A673 (cell line): Measurements from ENCODE around the gene UAP1L1. TPM values are rescaled to one million over a fixed set of nuclear protein-coding genes. Genes with fewer than 3 reads are reported as not detected.
A peak's percentile ranks its signal among the peaks of the same experiment; 100 is the strongest.

ENCODE experiments used
- BruUV-seq: library from RNA; stranded (reverse); fragments of 400-500 nt; replicated peaks from 2 replicates; lab custom pipeline; 2021; lab: Mats Ljungman, UMichigan
- CTCF ChIA-PET: fragments of 300-600 bp; sonication (Branson Sonifier 250); formaldehyde crosslinking; loops from one replicate; lab custom pipeline; 2022; ENCODE audit warnings: antibody characterized with exemption; lab: Charles Lee
- POLR2A ChIA-PET: fragments of 300-600 bp; sonication (Branson Sonifier 250); formaldehyde crosslinking; loops from one replicate; lab custom pipeline; 2022; ENCODE audit warnings: antibody characterized with exemption; ENCODE audit not compliant: low non-redundant PET; lab: Charles Lee
- DNase-seq: peaks from one replicate; pipeline ENCODE4 v3.0.0-alpha.2; 2015; ENCODE audit warnings: low spot score
- H3K27ac ChIP-seq: fragments of 200-600 bp; sonication (generic); 2 replicates; pipeline ENCODE4 v1.5.1; 2016; ENCODE audit warnings: mixed run types, low read depth, mild to moderate bottlenecking, mixed read lengths, antibody characterized with exemption, low read length; ENCODE audit not compliant: poor library complexity, severe bottlenecking
- H3K27me3 ChIP-seq: fragments of 200-600 bp; sonication (generic); replicated peaks from 2 replicates; pipeline ENCODE4 v1.6.1; 2017; ENCODE audit warnings: mixed run types, low read depth, mild to moderate bottlenecking, mixed read lengths, antibody characterized with exemption, low read length; ENCODE audit not compliant: insufficient read depth, poor library complexity
- H3K36me3 ChIP-seq: fragments of 200-600 bp; sonication (generic); 2 replicates; pipeline ENCODE4 v1.6.1; 2016; ENCODE audit warnings: mixed run types, mild to moderate bottlenecking, mixed read lengths, antibody characterized with exemption, low read length; ENCODE audit not compliant: insufficient read depth, poor library complexity, severe bottlenecking
- H3K4me1 ChIP-seq: fragments of 200-600 bp; sonication (generic); 2 replicates; pipeline ENCODE4 v1.6.1; 2017; ENCODE audit warnings: mixed run types, mild to moderate bottlenecking, mixed read lengths, antibody characterized with exemption, low read length; ENCODE audit not compliant: insufficient read depth, poor library complexity, severe bottlenecking
- H3K4me3 ChIP-seq: fragments of 200-600 bp; sonication (generic); 2 replicates; pipeline ENCODE4 v1.5.1; 2016; ENCODE audit warnings: low read depth, mixed run types, mild to moderate bottlenecking, mixed read lengths, low read length; ENCODE audit not compliant: poor library complexity, severe bottlenecking
- H3K9me3 ChIP-seq: fragments of 200-600 bp; sonication (generic); 2 replicates; pipeline ENCODE4 v1.6.1; 2016; ENCODE audit warnings: mixed run types, low read depth, mild to moderate bottlenecking, mixed read lengths, antibody characterized with exemption, low read length; ENCODE audit not compliant: poor library complexity, severe bottlenecking
- EZH2 ChIP-seq: fragments of 200-600 bp; sonication (generic); IDR thresholded peaks from 2 replicates; pipeline ENCODE4 v1.6.1; 2017; ENCODE audit warnings: borderline replicate concordance, low read depth, mild to moderate bottlenecking, mixed read lengths, antibody characterized with exemption, low read length; ENCODE audit not compliant: poor library complexity, severe bottlenecking
- intact Hi-C: fragments of 100-400 bp; cut with micrococcal nuclease; formaldehyde crosslinking; loops from one replicate; pipeline ENCODE4 v1.10.0; 2022; ENCODE audit not compliant: unreplicated experiment
- total RNA-seq: library from RNA; stranded (reverse); gene quantifications from 2 replicates; pipeline ENCODE4 v1.2.3, GENCODE V29; 2021
- TF ChIP-seq, protein P1 (sequence below): fragments of 300-800, 200-600 bp; sonication (generic); conservative IDR thresholded peaks from 2 replicates; pipeline ENCODE4 v1.5.1; 2017; ENCODE audit warnings: low read depth, mild to moderate bottlenecking, antibody characterized with exemption, low read length, moderate library complexity, mixed read lengths

UAP1L1 gene
- total RNA-seq, 1 experiment from 2014 or later = 11.2 TPM

DNA sequence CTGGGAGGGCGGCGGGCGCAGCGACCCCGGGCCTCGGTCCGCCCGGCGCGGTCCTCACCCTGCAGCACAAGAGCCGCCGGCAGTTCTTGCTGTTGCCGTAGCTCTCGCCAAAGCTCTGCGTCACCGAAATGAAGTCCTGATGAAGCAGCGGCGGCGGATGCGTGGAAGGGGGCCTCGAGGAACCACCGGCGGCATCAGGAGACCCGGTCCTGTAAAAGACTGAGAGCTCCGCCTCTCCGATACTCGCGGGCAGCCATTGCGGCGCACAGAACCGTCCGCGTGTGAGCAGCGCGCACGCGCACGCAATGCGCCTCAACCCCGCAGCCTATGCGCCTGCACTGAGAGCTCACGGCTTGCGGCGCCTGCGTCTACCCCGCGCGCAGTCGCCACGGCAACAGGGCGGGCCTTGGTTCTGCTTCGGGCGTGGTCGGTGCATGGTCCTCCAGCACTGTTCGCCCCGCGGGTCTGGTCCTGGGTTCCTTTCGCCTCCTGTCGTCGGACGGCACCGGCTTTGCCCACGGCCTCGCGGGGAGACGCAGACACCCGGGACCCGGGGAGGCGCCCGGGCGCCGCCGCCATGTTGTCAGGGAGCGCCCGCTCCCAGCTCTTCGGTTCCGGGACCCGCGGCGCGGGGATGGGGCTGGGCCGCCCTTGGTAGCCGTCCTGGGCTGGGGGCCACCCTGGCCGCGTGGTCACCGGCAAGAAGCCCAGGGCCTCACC, 52.3 kb downstream of the UAP1L1 start:
- POLR2A ChIA-PET = interaction anchor here (0.5 to 1.2 kb wide), 3 partner anchors 43 to 988 kb away, joined by 3 to 7 read pairs (median 5); partner anchors contain the start of genes MAN1B1 and TUBB4B
- peaks cover 9% of the 10 kb centered on the region for H3K9me3 ChIP-seq

DNA sequence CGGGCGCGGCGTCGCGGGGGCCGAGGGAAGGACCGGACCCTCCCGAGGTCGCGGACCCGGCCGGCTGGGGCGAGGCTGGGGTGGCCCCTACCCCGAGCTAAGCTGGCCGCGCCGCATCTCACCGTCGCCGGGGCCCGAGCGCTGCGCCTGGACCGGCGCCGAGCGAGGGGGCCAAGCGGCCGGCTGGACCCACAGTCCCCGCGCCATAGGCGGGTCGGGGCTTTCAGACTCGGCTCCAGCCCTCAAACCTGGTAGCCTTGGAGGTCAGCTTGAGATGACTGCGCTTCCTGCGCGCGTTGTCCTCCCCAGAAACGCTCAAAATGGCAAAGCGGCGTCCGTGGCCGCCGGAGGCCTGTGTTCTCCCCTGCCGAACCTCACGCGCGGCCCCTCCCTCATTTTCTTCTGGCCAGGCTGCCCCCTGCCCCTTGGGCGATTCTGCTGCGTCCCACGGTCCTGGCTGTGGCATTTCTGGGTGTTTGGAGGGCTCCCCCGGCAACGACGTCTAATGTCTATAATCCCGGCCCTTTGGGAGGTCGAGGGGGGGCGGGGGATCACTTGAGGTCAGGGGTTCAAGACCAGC, 52.9 kb downstream of the UAP1L1 start:
- Histone ChIP-seq H3K36me3 (no peaks in the 10 kb centered on the region), H3K4me3 (peak overlapping the region; percentile 79), H3K4me1 (peaks cover 13% of the 10 kb centered on the region), H3K9me3 (peaks cover 9% of the 10 kb centered on the region), H3K27me3 (peaks cover 23% of the 10 kb centered on the region), H3K27ac (peak overlapping the region; percentile 76)
- intact Hi-C loops = no loop called here
- DNase-seq = no peak
- ChIA-PET POLR2A (interaction anchor here (0.5 to 1.2 kb wide), 2 partner anchors 111 to 987 kb away, joined by 5 to 7 read pairs; partner anchors contain the start of gene TUBB4B), CTCF (interaction anchor here (0.7 to 1.1 kb wide), 5 partner anchors 46 to 106 kb away, joined by 3 to 12 read pairs (median 6); no protein-coding TSS in a partner anchor)
- BruUV-seq = no TSS peak
- no peak for TF ChIP-seq EZH2
- TF ChIP-seq, protein P1, sequence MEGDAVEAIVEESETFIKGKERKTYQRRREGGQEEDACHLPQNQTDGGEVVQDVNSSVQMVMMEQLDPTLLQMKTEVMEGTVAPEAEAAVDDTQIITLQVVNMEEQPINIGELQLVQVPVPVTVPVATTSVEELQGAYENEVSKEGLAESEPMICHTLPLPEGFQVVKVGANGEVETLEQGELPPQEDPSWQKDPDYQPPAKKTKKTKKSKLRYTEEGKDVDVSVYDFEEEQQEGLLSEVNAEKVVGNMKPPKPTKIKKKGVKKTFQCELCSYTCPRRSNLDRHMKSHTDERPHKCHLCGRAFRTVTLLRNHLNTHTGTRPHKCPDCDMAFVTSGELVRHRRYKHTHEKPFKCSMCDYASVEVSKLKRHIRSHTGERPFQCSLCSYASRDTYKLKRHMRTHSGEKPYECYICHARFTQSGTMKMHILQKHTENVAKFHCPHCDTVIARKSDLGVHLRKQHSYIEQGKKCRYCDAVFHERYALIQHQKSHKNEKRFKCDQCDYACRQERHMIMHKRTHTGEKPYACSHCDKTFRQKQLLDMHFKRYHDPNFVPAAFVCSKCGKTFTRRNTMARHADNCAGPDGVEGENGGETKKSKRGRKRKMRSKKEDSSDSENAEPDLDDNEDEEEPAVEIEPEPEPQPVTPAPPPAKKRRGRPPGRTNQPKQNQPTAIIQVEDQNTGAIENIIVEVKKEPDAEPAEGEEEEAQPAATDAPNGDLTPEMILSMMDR = no peak

More for the DNA sequence above, 52.3 kb downstream of the UAP1L1 start:
- TF ChIP-seq, protein P1 = no peak
- no peak for TF ChIP-seq EZH2
- H3K27ac ChIP-seq = peak overlapping the region; percentile 76
- peaks cover 13% of the 10 kb centered on the region for H3K4me1 ChIP-seq
- peak overlapping the region; percentile 79 for H3K4me3 ChIP-seq
- H3K27me3 ChIP-seq = peaks cover 17% of the 10 kb centered on the region
- DNase-seq = peak; percentile 96
- intact Hi-C loops = no loop called here
- no TSS peak for BruUV-seq
- H3K36me3 ChIP-seq = no peaks in the 10 kb centered on the region
- CTCF ChIA-PET = interaction anchor here (0.6 to 1.1 kb wide), 6 partner anchors 21 to 107 kb away, joined by 3 to 12 read pairs (median 5); no protein-coding TSS in a partner anchor

Other genes with a start within 250 kb of the UAP1L1 start
- 1.8 and 2.0 TPM in 2 replicates for gene AJM1, start 235.0 kb upstream of the UAP1L1 start, total RNA-seq
- 94.7 and 109 TPM in 2 replicates for gene PHPT1, start 228.1 kb upstream of the UAP1L1 start, total RNA-seq
- gene MAMDC4, start 225.2 kb upstream of the UAP1L1 start, total RNA-seq = 7.9 and 10.1 TPM in 2 replicates
- gene EDF1, start 211.2 kb upstream of the UAP1L1 start, total RNA-seq = 321 and 330 TPM in 2 replicates
- gene TRAF2, start 191.0 kb upstream of the UAP1L1 start, total RNA-seq = 29.2 and 33.2 TPM in 2 replicates
- 76.7 and 81.8 TPM in 2 replicates for gene FBXW5, start 132.8 kb upstream of the UAP1L1 start, total RNA-seq
- gene C8G, start 132.3 kb upstream of the UAP1L1 start, total RNA-seq = 0.74 and 0.75 TPM in 2 replicates
- gene LCN12, start 125.2 kb upstream of the UAP1L1 start, total RNA-seq = 1.1 TPM in 1 of 2 replicates, not detected in the other
- gene PTGDS, start 100.0 kb upstream of the UAP1L1 start, total RNA-seq = not detected in 2 replicates
- gene LCNL1, start 94.5 kb upstream of the UAP1L1 start, total RNA-seq = not detected in 2 replicates
- gene PAXX, start 85.1 kb upstream of the UAP1L1 start, total RNA-seq = 91.5 and 99.5 TPM in 2 replicates
- gene CLIC3, start 80.9 kb upstream of the UAP1L1 start, total RNA-seq = not detected in 2 replicates
- 27.8 and 38.9 TPM in 2 replicates for gene ABCA2, start 49.3 kb upstream of the UAP1L1 start, total RNA-seq
- not detected in 2 replicates for gene FUT7, start 45.4 kb upstream of the UAP1L1 start, total RNA-seq
- 73.9 and 81.4 TPM in 2 replicates for gene NPDC1, start 31.3 kb upstream of the UAP1L1 start, total RNA-seq
- gene ENTPD2, start 23.5 kb upstream of the UAP1L1 start, total RNA-seq = not detected in 2 replicates
- 30.6 and 33.7 TPM in 2 replicates for gene SAPCD2, start 7.0 kb upstream of the UAP1L1 start, total RNA-seq
- gene MAN1B1, start 9.5 kb downstream of the UAP1L1 start, total RNA-seq = 48.6 and 54.9 TPM in 2 replicates
- gene DPP7, start 37.2 kb downstream of the UAP1L1 start, total RNA-seq = 120 and 122 TPM in 2 replicates
- gene GRIN1, start 61.6 kb downstream of the UAP1L1 start, total RNA-seq = 0.17 and 0.52 TPM in 2 replicates
- not detected in 2 replicates for gene LRRC26, start 92.5 kb downstream of the UAP1L1 start, total RNA-seq
- gene TMEM210, start 94.5 kb downstream of the UAP1L1 start, total RNA-seq = not detected in 2 replicates
- gene ANAPC2, start 111.0 kb downstream of the UAP1L1 start, total RNA-seq = 49.6 and 54.1 TPM in 2 replicates
- gene SSNA1, start 111.2 kb downstream of the UAP1L1 start, total RNA-seq = 86.8 and 87.3 TPM in 2 replicates
- 23.0 and 25.7 TPM in 2 replicates for gene TPRN, start 123.2 kb downstream of the UAP1L1 start, total RNA-seq
- gene TMEM203, start 128.1 kb downstream of the UAP1L1 start, total RNA-seq = 37.5 and 41.8 TPM in 2 replicates
- 40.2 and 41.5 TPM in 2 replicates for gene NDOR1, start 128.2 kb downstream of the UAP1L1 start, total RNA-seq
- 13.7 and 20.2 TPM in 2 replicates for gene RNF208, start 144.7 kb downstream of the UAP1L1 start, total RNA-seq
- 0.37 TPM in 1 of 2 replicates, not detected in the other for gene CYSRT1, start 147.7 kb downstream of the UAP1L1 start, total RNA-seq
- 0.17 TPM in 1 of 2 replicates, not detected in the other for gene RNF224, start 150.0 kb downstream of the UAP1L1 start, total RNA-seq
- gene SLC34A3, start 153.4 kb downstream of the UAP1L1 start, total RNA-seq = not detected in 2 replicates
- gene TUBB4B, start 163.8 kb downstream of the UAP1L1 start, total RNA-seq = 645 and 714 TPM in 2 replicates
- gene STPG3, start 173.8 kb downstream of the UAP1L1 start, total RNA-seq = 0.35 TPM in 1 of 2 replicates, not detected in the other
- 72.6 and 78.1 TPM in 2 replicates for gene NELFB, start 177.8 kb downstream of the UAP1L1 start, total RNA-seq
- gene TOR4A, start 200.2 kb downstream of the UAP1L1 start, total RNA-seq = 0.82 and 1.4 TPM in 2 replicates
- gene NRARP, start 224.8 kb downstream of the UAP1L1 start, total RNA-seq = 7.4 and 8.9 TPM in 2 replicates